Inflammatory macrophage treated with lipopolysaccharide for 4 hours (primary cell): ENCODE measurements around the gene SAMD3.
"Not testable (repeated sequence)": the region's sequence is repeated elsewhere in the genome, so short reads cannot be mapped to it uniquely, and the experiment has no call there.

Experiments used
- DNase-seq: peaks from one replicate; pipeline ENCODE4 v3.0.0-alpha.2; 2020

The SAMD3 gene

DNA sequence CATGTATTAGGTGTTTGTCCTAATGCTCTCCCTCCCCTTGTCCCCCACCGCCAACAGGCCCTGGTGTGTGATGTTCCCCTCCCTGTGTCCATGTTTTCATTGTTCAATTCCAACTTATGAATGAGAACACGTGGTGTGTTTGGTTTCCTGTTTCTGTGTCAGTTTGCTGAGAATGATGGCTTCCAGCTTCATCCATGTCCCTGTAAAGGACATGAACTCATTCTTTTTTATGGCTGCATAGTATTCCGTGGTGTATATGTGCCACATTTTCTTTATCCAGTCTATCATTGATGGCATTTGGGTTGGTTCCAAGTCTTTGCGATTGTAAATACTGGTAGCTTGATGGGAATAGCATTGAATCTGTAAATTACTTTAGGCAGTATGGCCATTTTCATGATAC, 52.6 kb downstream of the SAMD3 start:
- DNase-seq, result not testable (repeated sequence)

DNA sequence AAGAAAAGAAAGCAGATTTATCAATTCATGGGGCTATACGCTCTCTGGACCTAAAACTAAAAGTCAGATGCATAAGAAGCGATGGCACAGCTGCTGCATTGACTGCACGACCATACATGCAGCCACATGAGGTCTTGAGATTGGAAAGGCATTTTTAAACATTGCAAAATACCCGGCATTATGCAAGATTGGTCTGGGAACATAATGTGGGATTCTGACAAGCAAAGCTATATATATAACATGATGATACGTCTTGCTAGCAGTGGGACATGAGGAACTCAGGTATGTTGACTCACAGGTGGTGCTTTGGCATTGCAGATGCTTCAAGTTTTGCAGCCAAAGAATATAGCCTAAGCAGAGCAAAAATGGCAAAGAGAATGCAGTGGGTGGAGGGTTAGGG, 55.1 kb downstream of the SAMD3 start:
- DNase-seq, result no peak

DNA sequence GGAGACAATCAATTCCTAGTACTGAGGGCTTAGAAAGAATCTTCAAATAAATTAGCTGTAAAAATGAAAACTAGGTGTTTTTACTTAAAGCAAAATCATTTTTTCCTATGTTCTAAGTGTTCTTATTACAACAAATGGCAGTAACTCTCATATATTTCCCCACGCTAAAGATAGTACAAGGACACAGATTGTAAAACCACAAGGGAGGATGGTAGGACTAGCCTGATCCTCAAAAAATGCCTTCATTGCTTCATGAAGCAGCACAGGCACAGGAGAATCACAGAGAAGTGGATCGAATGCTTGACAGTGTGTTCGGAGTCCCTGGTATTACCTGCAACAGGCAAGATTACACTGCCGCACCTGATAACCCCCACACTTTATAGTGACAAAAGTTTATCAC, 58.5 kb downstream of the SAMD3 start:
- DNase-seq, result no peak

DNA sequence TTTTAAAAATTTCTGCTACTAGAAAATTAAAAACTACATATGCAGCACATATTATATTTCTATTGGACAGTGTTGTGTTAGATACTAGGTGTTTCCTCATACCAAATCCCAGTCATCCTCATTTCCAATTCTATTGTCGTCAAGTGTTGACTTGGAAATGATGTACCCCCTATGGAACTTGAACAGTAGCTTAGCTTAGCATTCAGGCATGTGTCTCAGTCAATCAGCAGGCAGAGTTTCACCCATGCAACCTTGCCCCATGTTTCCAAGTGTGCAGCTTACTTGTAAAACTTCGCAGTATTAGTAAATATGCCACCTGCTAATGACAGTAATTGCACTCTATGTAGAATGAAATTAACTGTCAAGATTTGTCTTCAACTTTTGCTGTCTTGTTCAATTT, 59.5 kb downstream of the SAMD3 start:
- no peak for DNase-seq

DNA sequence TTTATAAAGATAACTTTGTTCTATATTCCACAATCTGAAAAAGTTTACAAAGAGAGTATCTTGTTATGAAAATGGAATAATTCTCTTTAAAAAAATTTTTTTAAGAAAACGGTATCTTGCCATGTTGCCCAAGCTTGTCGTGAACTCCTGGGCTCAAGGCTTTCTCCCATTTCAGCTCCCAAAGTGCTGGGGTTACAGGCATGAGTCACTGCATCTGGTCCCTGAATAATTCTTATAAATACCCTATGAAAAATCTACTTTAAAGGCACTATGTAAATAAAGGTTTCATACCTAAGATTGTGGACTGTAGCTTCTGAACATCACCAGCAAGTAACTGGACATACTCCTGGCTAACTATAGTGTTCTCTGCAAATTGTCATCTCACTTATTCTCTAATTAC, 60.3 kb downstream of the SAMD3 start:
- DNase-seq, result no peak

DNA sequence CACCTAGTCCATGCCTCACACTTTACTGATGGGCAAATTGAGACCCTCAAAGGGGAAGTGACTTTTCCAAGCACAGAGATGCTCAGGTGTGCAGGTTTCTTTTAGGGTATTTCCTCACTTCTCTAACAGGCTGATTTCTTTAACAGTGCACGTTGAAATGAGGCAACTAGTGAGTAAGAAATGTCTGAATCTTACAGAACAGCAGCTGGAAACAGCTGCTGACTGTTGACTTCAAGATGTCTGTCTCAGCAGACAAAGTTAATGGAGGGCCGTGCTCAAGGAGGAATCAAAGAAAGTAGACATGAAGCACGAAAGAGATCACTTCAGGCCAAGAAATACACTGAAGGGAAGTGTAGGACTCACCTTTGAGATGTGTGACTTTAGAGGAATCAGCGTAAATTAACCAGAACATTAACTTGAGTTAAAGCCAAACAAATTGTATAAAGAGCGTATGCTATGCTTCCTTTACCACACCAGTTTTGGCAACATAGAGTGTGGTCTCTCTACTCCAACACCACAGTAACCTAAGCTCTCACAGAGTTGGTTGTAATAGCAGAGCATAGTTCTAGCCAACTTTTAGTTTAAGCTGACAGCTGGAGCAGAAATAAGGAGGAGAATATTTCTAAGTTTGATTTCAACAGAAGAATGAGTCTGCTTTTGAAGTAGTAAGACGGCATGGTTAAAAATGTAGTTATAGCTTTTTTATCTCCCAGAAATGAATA, 60.9 kb downstream of the SAMD3 start:
- no peak for DNase-seq

DNA sequence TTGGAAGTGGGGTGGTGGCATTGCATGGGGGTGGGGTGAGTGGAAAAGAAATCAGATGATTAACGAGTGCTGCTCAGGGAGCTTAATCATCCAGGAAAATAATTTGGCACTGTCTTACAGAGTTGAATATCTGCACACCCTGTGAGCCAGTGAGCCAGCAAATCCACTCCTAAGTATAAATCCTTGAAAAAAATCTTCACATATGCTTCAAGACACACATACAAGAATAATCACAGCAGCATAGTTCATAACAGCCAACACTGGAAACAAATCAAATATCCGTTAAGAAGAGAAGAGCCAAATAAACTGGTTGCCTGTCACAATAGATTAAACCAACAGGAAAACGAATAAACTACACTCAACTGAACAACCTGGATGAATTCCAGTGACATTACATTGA, 62.8 kb downstream of the SAMD3 start:
- no peak for DNase-seq

DNA sequence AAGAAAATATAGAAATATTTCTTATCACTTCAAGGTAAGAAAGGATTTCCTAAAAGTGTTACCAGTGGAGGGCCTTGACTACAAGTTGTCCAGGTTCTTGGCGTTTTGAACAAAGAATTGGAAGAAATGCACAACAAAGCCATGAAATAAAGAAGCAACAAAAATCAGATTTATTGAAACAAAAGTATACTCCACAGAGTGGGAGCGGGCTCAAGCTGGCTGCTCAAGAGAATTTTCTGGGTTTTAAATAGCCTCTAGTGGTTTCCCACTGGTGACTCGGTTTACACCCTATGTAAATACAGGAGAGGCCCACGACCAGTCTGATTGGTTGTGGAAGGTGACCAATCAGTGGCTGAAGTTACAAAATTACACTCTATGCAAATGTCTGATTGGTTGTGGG, 64.2 kb downstream of the SAMD3 start:
- no peak for DNase-seq

DNA sequence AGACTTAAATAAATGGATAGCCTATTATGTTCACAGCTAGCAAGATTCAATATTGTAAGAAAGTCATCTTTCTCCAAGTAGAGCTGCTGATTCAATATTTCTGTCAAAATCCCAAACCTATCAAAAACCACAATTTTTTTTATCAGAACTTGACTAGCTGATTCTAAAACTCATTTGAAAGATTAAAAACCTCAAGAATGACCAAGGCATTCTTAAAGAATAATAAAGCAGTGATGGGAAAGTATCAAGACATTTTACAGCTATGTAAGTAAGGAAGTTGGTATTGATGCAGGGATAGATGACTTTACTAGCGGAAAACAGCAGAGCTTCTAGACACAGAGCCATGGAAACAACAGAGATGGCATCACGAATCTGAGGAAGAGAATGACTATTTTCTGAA, 64.7 kb downstream of the SAMD3 start:
- DNase-seq, result no peak

DNA sequence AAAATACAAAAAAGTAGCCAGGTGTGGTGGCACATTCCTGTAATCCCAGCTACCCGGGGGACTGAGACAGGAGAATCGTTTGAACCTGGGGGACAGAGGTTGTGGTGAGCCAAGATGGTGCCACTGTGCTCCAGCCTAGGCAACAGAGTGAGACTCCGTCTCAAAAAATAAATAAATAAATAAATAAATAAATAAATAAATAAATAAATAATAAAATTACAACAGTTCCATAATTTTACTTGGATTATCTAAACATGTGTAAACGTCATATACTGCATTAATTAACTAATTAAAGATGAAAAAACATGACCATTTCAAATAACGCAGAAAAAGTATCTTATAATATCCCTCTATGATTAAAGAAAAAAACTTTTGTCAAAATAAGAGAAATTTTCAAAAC, 65.8 kb downstream of the SAMD3 start:
- DNase-seq, result no peak

DNA sequence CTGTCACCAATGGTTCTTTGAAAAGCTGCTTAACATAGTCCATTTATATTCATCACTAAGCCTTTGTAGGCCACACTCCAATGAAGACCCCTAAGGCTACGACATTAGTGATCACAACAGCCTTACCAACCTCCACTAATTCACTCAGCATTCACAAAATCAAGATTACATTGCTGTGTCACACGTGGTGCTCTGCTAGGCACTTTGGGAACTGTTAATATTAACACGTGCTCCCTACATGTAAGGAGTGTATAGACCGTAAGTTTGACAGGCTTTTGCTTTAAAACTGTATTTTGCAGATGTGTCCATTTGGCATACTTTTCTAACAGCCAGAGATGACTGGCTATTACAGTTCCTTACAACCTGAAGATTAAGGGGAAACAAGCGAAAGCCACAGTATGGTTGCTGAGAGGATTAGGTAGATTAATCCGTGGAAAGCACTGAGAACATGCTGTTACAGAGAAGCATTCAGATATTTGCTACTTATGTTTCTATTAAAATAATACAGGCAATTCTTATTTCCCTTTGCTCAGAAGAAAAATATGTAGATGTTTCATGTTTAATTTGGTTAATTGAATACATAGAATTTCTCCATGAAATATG, 69.7 kb downstream of the SAMD3 start:
- DNase-seq, result no peak

DNA sequence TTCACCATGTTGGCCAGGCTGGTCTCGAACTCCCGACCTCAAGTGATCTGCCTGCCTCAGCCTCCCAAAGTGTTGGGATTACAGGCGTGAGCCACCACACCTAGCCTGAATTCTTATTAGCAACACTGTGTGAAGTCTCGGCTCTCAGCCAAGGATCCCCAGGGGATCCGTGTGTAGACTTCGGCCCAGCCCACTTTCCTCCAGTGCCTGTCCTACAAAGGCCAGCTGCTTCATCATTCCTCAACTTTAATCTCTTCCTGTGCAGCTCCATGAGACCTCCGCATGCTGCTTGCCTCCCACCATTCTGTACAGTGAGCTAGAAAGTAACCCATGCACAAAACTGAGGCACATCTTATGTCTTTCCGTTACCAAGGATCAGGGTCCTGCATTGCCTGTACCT, 71.8 kb downstream of the SAMD3 start:
- no peak for DNase-seq

DNA sequence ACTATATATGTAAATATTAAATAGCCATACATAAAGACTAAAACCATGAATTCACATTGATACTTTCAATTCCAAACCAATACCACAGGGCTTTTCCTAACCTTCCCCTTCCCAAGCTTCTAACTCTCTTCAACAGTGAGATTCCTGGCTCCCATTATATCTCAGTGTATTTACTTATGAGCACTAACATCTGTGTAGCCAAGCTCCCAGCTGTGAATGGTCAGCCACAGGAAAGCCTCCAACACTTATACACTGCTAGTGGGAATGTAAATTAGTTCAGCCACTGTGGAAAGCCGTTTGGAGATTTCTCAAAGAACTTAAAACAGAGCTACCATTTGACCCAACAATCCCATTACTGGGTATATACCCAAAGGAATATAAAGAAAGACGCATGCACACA, 73.7 kb downstream of the SAMD3 start:
- DNase-seq, result not testable (repeated sequence)

DNA sequence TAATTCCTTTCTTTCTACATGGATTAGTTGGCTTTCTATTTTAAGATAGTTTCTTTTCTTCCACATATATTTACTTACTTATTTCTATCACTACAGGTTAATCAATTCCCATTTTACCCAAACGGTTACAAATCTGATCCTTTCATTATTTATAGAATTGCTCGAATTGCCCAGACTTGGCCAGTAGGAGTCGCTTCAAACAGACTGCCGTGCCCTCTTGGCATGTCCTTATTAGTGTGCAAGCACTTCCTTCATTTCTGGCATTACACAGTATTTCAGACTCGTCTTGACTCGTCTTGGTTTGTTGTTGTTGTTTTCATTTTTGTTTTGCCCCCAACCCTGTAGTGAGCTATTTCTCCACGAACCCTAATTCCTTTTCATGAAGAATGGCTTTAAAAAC, 74.6 kb downstream of the SAMD3 start:
- no peak for DNase-seq

DNA sequence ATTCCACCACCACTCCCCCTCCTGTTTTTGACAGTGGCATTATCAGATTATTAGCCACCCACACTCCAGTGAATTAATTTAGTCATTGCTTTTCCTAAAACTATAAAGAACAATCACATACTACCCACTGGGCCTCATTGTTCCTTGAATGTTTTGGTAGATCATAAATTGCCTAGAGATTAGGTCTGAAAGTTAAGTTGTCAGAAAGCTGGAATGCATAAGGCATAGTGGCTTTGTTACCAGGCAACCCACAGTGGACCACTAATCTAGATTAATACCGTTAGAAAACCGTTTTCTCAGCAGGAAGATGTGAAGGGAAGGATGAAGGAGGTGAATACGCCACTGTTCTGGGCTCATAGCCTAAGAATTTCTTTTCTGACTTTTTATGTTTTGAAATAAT, 75.6 kb downstream of the SAMD3 start:
- DNase-seq, result no peak

DNA sequence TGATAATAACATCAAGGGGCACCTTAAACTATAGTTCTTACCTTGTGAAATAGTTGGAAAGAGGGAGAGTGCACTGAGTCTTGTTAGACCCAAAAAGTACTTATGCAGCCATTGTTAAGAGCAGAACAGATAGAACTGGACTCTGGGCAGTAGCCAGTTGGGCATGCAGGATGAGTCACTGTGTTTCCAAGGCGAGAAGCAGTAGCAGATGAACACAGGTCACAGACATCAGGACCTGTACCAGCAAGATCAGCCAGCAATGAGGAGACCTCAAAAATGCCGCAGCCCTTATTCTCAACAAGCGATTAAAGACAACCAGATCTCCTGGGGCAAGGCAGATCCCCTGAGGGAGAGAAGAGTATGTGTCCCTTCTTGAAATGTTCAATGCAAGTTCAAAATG, 79.0 kb downstream of the SAMD3 start:
- no peak for DNase-seq

DNA sequence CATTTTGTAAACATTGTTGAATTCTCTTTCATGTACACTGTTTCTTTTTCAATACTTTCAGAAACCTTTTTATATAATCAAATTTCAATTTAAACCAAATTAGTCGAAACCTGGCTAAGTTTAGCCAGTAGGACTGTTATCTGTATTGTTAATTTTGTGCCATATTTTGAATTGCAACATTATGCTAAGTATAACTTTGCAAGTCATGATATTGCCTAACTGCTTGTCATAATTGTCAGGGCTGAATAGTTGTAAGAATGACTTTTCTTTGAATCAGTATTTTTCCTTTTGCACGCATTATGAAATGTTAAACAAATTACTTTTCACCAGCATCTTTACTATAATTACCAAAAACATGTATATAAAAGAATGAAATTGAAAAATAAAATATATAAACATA, 82.7 kb downstream of the SAMD3 start:
- peak; percentile 51 for DNase-seq

DNA sequence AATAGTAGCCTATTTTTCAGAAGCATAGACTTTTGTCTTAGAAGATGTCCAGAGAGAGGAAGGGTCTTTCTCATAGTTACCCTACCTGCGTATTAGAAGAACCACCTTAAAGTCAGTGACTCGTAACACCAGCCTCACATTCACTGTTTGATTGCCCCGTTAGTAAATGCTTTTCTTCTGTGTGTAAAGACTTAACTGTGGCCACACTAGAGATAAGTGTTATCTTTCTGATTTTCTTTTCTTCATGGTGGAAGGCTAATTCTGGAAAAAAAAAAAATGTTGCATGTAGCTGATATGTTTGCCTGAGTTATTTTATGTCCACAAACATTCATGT, 83.9 kb downstream of the SAMD3 start:
- DNase-seq, result no peak

DNA sequence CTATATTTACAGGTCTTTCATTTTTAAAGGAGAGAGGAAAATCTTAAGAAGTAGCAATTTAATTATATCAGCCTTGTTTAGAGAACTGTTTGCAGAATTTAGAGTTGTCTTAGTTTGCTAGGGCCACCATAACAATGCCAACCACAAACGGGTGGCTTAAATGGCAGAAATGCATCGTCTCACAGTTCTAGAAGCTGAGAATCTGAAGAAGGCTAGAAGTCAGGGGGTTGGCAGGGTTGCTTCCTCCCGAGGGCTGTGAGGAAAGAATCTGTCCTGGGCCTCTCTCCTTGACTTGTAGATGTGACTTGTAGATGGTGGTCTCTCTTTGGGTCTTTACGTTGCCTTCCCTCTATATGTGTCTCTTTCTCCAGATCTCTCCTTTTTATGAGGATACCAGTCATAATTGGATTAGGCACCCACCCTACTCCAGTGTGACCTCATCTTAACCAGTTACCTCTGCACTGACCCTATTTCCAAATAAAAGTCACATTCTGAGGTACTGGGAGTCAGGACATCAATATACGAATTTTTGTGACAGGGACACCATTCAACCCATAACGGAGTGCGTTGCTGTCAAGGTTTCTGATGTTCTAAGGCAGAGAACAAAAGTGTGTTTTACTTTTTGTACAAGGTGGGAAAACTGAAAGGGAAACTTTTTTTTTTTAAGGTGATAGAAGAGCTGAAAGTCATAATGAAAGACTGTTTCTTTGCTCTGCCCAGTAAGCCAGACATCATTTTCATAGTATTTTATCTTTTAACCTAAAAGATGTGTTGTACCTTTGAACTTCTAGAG, 84.4 kb downstream of the SAMD3 start:
- no peak for DNase-seq

DNA sequence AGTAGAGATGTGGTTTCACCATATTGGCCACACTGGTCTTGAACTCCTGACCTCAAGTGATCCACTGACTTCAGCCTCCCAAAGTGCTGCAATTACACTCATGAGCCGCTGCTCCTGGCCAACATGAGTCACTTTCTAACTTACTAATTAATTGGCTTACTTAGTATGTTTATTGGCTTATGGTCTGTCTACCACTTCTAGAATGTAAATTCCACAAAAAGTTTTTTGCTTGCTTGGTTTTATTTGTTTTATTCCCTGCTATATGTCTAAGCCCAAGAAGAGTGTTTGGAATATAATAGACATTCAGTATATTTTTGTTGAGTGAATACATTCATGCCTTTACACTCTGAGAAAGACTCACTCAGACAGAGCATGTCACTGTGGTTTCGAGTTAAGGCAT, 86.0 kb downstream of the SAMD3 start:
- DNase-seq, result no peak

DNA sequence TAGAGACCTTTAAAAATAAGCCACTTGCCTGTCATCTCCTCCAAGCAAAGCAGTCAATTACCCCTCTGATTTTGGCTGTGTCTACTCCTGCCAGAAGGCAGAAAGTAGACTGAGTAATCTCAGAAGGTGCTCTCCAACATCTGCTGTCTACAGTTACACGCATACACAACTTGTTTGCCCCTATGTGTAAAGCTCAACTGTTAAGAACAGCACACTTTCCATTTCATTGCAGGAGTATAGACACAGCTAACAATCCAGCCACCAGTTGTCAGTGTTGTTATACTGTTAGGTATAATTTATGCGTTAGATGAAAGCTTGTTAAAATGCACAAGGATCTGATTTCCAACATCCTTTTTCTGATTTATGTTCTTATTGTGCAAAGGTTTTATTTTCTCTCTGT, 88.2 kb downstream of the SAMD3 start:
- DNase-seq, result no peak

DNA sequence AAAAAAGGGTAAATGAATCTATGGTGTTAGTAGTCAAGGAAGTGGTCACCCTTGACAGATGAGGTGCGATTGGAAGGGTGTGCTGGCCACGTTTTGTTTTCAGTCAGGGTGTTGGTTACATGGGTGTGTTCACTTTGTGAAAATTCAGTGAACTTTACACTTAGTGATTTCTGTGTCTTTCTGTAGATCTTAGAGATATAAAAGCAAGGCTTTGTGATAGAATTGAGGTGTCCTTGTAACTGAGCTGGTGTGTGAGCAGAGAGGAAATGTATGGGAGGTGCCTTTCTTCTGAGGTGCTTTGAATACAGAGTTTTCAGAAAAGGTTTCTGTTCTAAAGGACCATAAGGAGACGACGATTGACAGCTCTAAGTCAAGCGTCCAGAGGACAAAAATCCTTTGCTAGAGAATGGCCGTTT, 90.5 kb downstream of the SAMD3 start:
- no peak for DNase-seq

DNA sequence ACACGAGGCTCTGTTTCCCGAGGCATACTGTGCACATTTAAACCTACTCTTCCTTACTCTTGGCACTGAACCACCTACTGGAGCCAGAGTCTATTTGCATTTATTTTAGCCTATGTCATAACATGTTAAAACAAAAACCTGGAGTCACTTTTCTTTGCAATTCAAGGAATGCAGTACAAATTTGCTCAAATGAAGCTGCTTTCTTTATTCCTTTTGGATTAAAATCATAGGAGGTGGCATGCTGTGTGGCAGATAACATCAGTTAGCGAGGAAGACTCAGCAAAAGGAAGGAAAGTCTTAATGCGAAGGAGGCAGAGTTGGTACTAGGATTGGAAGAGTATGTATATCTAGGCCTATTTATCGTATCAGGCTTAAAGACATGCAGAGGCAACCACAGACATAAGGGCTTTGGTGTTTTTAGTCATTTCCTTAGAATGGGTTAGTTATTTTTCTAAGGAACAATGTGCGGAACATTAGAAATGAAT, 92.9 kb downstream of the SAMD3 start:
- no peak for DNase-seq

DNA sequence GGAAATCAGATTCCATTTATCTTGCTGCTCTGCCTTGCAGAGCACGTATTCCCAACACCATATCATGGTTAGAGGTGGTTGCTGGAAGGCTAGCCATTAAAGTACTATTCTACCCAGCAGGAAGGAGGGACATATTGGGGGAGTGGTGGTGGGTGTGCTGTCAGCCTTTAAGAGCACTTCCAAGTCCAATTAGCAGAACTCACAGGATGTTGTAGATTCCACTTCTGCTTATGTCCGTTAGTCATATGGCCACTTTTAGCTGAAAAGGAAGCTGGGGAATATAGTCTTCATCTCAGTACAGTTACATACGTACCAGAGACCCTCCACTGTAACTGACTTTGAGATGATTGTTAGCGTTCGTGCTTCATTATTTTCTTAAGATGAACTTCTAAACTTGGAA, 94.4 kb downstream of the SAMD3 start:
- DNase-seq, result peak; percentile 34
